Sigmoid colon (tissue), 7 donors: ENCODE measurements around the gene ABHD15. TPM values are rescaled to one million over a fixed set of nuclear protein-coding genes. Genes with fewer than 3 reads are reported as not detected.

Experiments used
- DNase-seq: peaks from one replicate; pipeline ENCODE4 v3.0.0-alpha.2; 2019
- H3K27ac ChIP-seq, 4 donors: fragments of 200-600 bp; sonication (generic); one replicate each; pipeline ENCODE4 v1.5.1; 2016 to 2019; ENCODE audit warnings: mild to moderate bottlenecking in 1 of 4
- H3K27me3 ChIP-seq, 3 donors: fragments of 200-600 bp; sonication (generic); one replicate each; pipeline ENCODE4 v1.5.1; 2019; ENCODE audit warnings: mild to moderate bottlenecking in 1 of 3
- H3K36me3 ChIP-seq, 4 donors: fragments of 200-600 bp; sonication (generic); one replicate each; pipeline ENCODE4 v1.5.1; 2016 to 2019
- H3K4me1 ChIP-seq, 4 donors: fragments of 200-600 bp; sonication (generic); one replicate each; pipeline ENCODE4 v1.5.1; 2017 to 2019
- H3K4me3 ChIP-seq, 4 donors: fragments of 200-600 bp; sonication (generic); one replicate each; pipeline ENCODE4 v1.5.1; 2017 to 2019; ENCODE audit warnings: mild to moderate bottlenecking in 2 of 4, moderate library complexity in 1 of 4
- H3K9me3 ChIP-seq, 4 donors: fragments of 200-600 bp in 3 of 4; sonication (generic) in 3 of 4; one replicate each; pipeline versions ENCODE4 v1.5.1 to v1.6.1; 2013 to 2019
- CTCF ChIP-seq, 4 experiments: fragments of 450-650 bp in 3 of 4; fragments of 200-600 bp in 1 of 4; IDR thresholded peaks; one replicate each; pipeline ENCODE4 v1.5.1; 2016 to 2019; ENCODE audit warnings: antibody characterized with exemption in 4 of 4, mild to moderate bottlenecking in 3 of 4, moderate library complexity in 2 of 4
- EP300 ChIP-seq, 4 donors: sonication (generic); formaldehyde crosslinking; IDR thresholded peaks; one replicate each; pipeline ENCODE4 v1.6.1; 2017; ENCODE audit warnings: antibody characterized with exemption in 4 of 4
- POLR2A ChIP-seq, 2 donors: fragments of 450-650 bp; IDR thresholded peaks; one replicate each; pipeline ENCODE4 v1.6.1; 2016; ENCODE audit warnings: antibody characterized with exemption in 2 of 2, mild to moderate bottlenecking in 2 of 2, moderate library complexity in 2 of 2
- POLR2AphosphoS5 ChIP-seq, 4 donors: sonication (generic); formaldehyde crosslinking; IDR thresholded peaks; one replicate each; pipeline ENCODE4 v1.6.1; 2017; ENCODE audit warnings: antibody characterized with exemption in 4 of 4
- WGBS, 2 donors: extraction: QIAGEN DNeasy Blood & Tissue Kit; methylation state at CpG; one replicate each; pipeline ENCODE4 v1.1.7; 2013; 5-methylcytosine and 5-hydroxymethylcytosine counted together
- intact Hi-C: fragments of 100-400 bp; cut with DNase I; formaldehyde crosslinking; loops from one replicate; pipeline ENCODE4 v1.15.1; 2023
- polyA plus RNA-seq, 3 donors: library from polyadenylated mRNA; stranded (reverse); fragments of 200-250 nt; gene quantifications; one replicate each; pipeline ENCODE4 v1.2.3, GENCODE V29; 2013
- total RNA-seq, 4 donors: library from RNA; depleted of rRNA; stranded (reverse); fragments of >200 nt; gene quantifications; one replicate each; pipeline ENCODE4 v1.1.0, GENCODE V29; 2016
- donor health status: healthy with polysubstance abuse.
- donor health status: Bipolar disorder and iron deficiency.
- donor health status: healthy.

ABHD15 gene
- total and polyA plus RNA-seq, 7 donors: 4.1 to 10.8 (median 5.4) TPM

GRCh38 chr17:29568331-29569244, 1.8 kb upstream of the ABHD15 start, which contains the start of gene TP53I13:
Gene TP53I13, plus strand, starts transcription at chr17:29568701. Its CDS starts 58 bp downstream, at chr17:29568759.
- H3K9me3 ChIP-seq: no peaks in the 10 kb centered on the region
- WGBS, 2 donors: 1% methylated on average over 85 of the region's 85 CpGs
- H3K4me1 ChIP-seq: peaks cover 0 to 69% (median 47%) of the 10 kb centered on the region in 4 donors
- intact Hi-C loops: loop anchor here (5.0 kb wide), 1 partner anchor 276 kb away; the partner anchor contains the start of gene NUFIP2
- H3K36me3 ChIP-seq: peaks cover 0 to 3% (median 0%) of the 10 kb centered on the region in 4 donors
- peak within 1 kb of the TSS; percentile 57 to 79 (median 60) for H3K4me3 ChIP-seq
- TF ChIP-seq EP300 (IDR thresholded peaks at IDR 0.05): no peak
- TF ChIP-seq POLR2AphosphoS5 (IDR thresholded peaks at IDR 0.05): peak; percentile 67 to 85 (median 74)
- peak; percentile 26 to 78 for TF ChIP-seq POLR2A (IDR thresholded peaks at IDR 0.05)
- TF ChIP-seq CTCF (IDR thresholded peaks at IDR 0.05): no peak
- H3K27me3 ChIP-seq: no peaks in the 10 kb centered on the region
- peak; percentile 93 for DNase-seq
- peak within 1 kb of the TSS; percentile 86 to 94 (median 90) for H3K27ac ChIP-seq

GRCh38 chr17:29567554-29568330, 905 bp upstream of the ABHD15 start:
- Histone ChIP-seq H3K4me1 (peaks cover 0 to 62% (median 41%) of the 10 kb centered on the region in 4 donors), H3K9me3 (no peaks in the 10 kb centered on the region), H3K27ac (peak overlapping the region; percentile 86 to 94 (median 90)), H3K4me3 (peak overlapping the region; percentile 57 to 79 (median 60)), H3K36me3 (peaks cover 0 to under 1% (median 0%) of the 10 kb centered on the region in 4 donors), H3K27me3 (no peaks in the 10 kb centered on the region)
- intact Hi-C loops: loop anchor here (5.0 kb wide), 1 partner anchor 275 kb away; the partner anchor contains the start of gene NUFIP2
- peak; percentile 83 for DNase-seq
- 0% methylated on average over 63 of the region's 63 CpGs for WGBS, 2 donors
- TF ChIP-seq POLR2A (IDR thresholded peaks at IDR 0.05) (no peak), CTCF (IDR thresholded peaks at IDR 0.05) (peak; percentile 14 to 40 (median 34)), POLR2AphosphoS5 (IDR thresholded peaks at IDR 0.05) (no peak), EP300 (IDR thresholded peaks at IDR 0.05) (no peak)

GRCh38 chr17:29567304-29567553, 392 bp upstream of the ABHD15 start:
- WGBS, 2 donors: 0% methylated on average over 27 of the region's 27 CpGs
- Histone ChIP-seq H3K36me3 (peaks cover 0 to 6% (median 0%) of the 10 kb centered on the region in 4 donors), H3K27ac (peak overlapping the region; percentile 86 to 94 (median 90)), H3K9me3 (no peaks in the 10 kb centered on the region), H3K4me3 (peak overlapping the region; percentile 57 to 79 (median 60)), H3K4me1 (peaks cover 0 to 56% (median 36%) of the 10 kb centered on the region in 4 donors), H3K27me3 (no peaks in the 10 kb centered on the region)
- TF ChIP-seq CTCF (IDR thresholded peaks at IDR 0.05): no peak
- TF ChIP-seq EP300 (IDR thresholded peaks at IDR 0.05): no peak
- TF ChIP-seq POLR2AphosphoS5 (IDR thresholded peaks at IDR 0.05): no peak
- no peak for TF ChIP-seq POLR2A (IDR thresholded peaks at IDR 0.05)
- intact Hi-C loops: loop anchor here (5.0 kb wide), 1 partner anchor 275 kb away; the partner anchor contains the start of gene NUFIP2
- DNase-seq: no peak

GRCh38 chr17:29565643-29566472, 979 bp downstream of the ABHD15 start:
- intact Hi-C loops: loop anchor here (5.0 kb wide), 1 partner anchor 274 kb away; the partner anchor contains the start of gene NUFIP2
- no peaks in the 10 kb centered on the region for H3K27me3 ChIP-seq
- peaks cover 0 to 11% (median 0%) of the 10 kb centered on the region in 4 donors for H3K36me3 ChIP-seq
- peaks cover 0 to 48% (median 30%) of the 10 kb centered on the region in 4 donors for H3K4me1 ChIP-seq
- TF ChIP-seq POLR2AphosphoS5 (IDR thresholded peaks at IDR 0.05) (no peak), POLR2A (IDR thresholded peaks at IDR 0.05) (no peak), EP300 (IDR thresholded peaks at IDR 0.05) (no peak), CTCF (IDR thresholded peaks at IDR 0.05) (no peak)
- peak overlapping the region; percentile 86 to 94 (median 90) for H3K27ac ChIP-seq
- WGBS, 2 donors: 4 to 11% methylated on average over 55 of the region's 55 CpGs
- no peaks in the 10 kb centered on the region for H3K9me3 ChIP-seq
- DNase-seq: peak; percentile 63
- H3K4me3 ChIP-seq: peak overlapping the region; percentile 57 to 79 (median 60)
